Body of pancreas (tissue), 4 donors: ENCODE measurements around the gene SH2D2A. TPM values are rescaled to one million over a fixed set of nuclear protein-coding genes. Genes with fewer than 3 reads are reported as not detected.

Source experiments
- ATAC-seq: fragments of 150-250 bp; one replicate; pipeline ENCODE4 v1.9.1; 2016
- DNase-seq, 4 donors: peaks; one replicate each; pipeline ENCODE4 v3.0.0-alpha.2; 2019
- H3K27ac ChIP-seq, 4 donors: fragments of 200-600 bp; sonication (generic); 1 replicate in 3 of 4; 2 replicates in 1 of 4; pipeline versions ENCODE4 v1.5.1 to v1.6.1; 2016 to 2019; ENCODE audit warnings: mild to moderate bottlenecking in 1 of 4, mixed read lengths in 1 of 4, moderate library complexity in 1 of 4
- H3K27me3 ChIP-seq, 2 donors: fragments of 200-600 bp; sonication (generic); one replicate each; pipeline ENCODE4 v1.6.0; 2016; ENCODE audit warnings: mild to moderate bottlenecking in 1 of 2
- H3K36me3 ChIP-seq, 2 donors: fragments of 200-600 bp; sonication (generic); replicated peaks in 1 of 2; 2 replicates each; pipeline ENCODE4 v1.5.1; 2016; ENCODE audit warnings: low read depth in 2 of 2; ENCODE audit not compliant: insufficient read depth in 1 of 2
- H3K4me1 ChIP-seq: fragments of 200-600 bp; sonication (generic); one replicate; pipeline ENCODE4 v1.6.0; 2016
- H3K4me3 ChIP-seq, 2 donors: fragments of 200-600 bp; sonication (generic); 1 replicate in 1 of 2; 2 replicates in 1 of 2; pipeline ENCODE4 v1.5.1; 2016 to 2019
- H3K9me3 ChIP-seq, 3 donors: fragments of 200-600 bp; sonication (generic); 1 replicate in 2 of 3; 2 replicates in 1 of 3; pipeline ENCODE4 v1.5.1; 2016
- POLR2A ChIP-seq, 3 donors: fragments of 450-650 bp; IDR thresholded peaks; one replicate each; pipeline ENCODE4 v1.6.1; 2016; ENCODE audit warnings: antibody characterized with exemption in 3 of 3, mild to moderate bottlenecking in 2 of 3
- WGBS, 2 donors: methylation state at CpG; one replicate each; pipeline ENCODE4 v1.1.5; 2017; 5-methylcytosine and 5-hydroxymethylcytosine counted together
- intact Hi-C: fragments of 100-400 bp; cut with DNase I; formaldehyde crosslinking; loops from one replicate; pipeline ENCODE4 v1.15.1; 2023
- total RNA-seq, 2 donors: library from RNA; depleted of rRNA; stranded (reverse); fragments of >200 nt; gene quantifications; one replicate each; pipeline ENCODE4 v1.1.0, GENCODE V29; 2016
- TF ChIP-seq, protein P1 (sequence below), 7 experiments: fragments of 450-650 bp in 4 of 7; fragments of 200-600 bp in 3 of 7; sonication (generic) in 3 of 7; IDR thresholded peaks; one replicate each; pipeline ENCODE4 v1.5.1; 2016 to 2019; ENCODE audit warnings: antibody characterized with exemption in 7 of 7

Gene SH2D2A
- total RNA-seq, 2 donors from 2014 or later, result 0.99 TPM; not detected in 1

DNA sequence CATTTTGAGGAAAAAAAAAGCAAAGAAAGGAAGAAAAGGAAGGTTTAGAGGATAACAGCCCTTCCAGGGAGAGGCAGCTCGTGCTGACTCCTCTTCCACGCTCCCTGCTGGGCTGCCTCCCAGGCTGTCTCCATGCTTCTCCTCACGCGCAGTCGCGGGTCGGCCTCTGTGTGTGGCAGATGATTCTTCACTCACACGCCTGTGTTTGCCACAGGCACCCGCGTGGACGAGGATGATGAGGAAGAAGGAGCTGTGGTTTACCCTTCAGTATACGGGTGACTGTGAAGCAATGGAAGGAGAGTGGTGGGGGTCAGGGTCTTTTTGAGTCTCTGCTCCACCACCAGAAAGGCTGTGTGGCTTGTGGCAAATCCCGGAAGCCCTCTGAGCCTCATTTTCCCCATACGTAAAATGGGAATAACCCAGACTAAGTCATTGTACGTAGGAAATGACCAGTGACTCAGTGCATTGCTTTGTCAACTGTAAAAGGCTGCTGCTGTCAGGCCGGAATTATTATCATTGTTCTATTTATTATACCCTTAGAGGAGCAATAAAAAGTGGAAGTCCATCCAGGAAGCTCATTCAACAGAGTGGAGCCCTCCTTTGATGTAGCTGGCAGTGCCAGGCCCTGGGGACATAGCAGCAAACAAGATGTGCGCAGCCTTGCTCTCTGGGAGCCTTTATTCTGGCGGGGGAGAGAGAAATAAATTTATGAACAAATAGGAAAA lies 11.9 kb upstream of the SH2D2A start:
- intact Hi-C loops, result no loop called here
- WGBS, 2 donors, result 57 to 63% methylated on average over 18 of the region's 18 CpGs
- DNase-seq (no peak), ATAC-seq (no peak)
- no peaks in the 10 kb centered on the region for H3K27me3 ChIP-seq
- H3K27ac ChIP-seq, result no peak overlapping the region
- TF ChIP-seq POLR2A (IDR thresholded peaks at IDR 0.05), result no peak
- TF ChIP-seq, protein P1, sequence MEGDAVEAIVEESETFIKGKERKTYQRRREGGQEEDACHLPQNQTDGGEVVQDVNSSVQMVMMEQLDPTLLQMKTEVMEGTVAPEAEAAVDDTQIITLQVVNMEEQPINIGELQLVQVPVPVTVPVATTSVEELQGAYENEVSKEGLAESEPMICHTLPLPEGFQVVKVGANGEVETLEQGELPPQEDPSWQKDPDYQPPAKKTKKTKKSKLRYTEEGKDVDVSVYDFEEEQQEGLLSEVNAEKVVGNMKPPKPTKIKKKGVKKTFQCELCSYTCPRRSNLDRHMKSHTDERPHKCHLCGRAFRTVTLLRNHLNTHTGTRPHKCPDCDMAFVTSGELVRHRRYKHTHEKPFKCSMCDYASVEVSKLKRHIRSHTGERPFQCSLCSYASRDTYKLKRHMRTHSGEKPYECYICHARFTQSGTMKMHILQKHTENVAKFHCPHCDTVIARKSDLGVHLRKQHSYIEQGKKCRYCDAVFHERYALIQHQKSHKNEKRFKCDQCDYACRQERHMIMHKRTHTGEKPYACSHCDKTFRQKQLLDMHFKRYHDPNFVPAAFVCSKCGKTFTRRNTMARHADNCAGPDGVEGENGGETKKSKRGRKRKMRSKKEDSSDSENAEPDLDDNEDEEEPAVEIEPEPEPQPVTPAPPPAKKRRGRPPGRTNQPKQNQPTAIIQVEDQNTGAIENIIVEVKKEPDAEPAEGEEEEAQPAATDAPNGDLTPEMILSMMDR (IDR thresholded peaks at IDR 0.05), result no peak
- no peaks in the 10 kb centered on the region for H3K4me1 ChIP-seq
- H3K9me3 ChIP-seq, result no peaks in the 10 kb centered on the region
- H3K4me3 ChIP-seq, result no peak overlapping the region
- H3K36me3 ChIP-seq, result no peaks in the 10 kb centered on the region

DNA sequence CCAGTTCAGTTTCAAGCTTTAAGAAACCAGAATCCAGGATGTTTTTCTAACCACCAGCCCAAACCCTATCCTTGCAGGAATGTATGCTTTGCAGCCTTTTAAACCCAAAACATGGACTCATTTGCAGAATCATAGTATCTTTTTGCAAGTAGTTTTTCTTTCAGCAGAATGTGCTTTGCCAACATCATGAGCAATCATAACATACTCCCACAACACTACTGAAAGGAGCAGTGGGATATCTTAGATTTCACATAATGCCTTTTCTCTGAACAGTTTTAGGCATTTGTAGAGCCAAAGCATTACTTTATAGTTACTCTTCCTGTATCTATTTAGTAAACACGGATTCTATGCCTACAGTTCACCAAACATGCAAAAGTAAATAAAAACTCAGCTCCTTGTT lies 10.0 kb upstream of the SH2D2A start:
- 50 to 67% methylated on average over 1 of the region's 1 CpG for WGBS, 2 donors
- TF ChIP-seq, protein P1 (IDR thresholded peaks at IDR 0.05), result no peak
- TF ChIP-seq POLR2A (IDR thresholded peaks at IDR 0.05), result no peak
- Histone ChIP-seq H3K36me3 (no peaks in the 10 kb centered on the region), H3K4me3 (no peak overlapping the region), H3K9me3 (no peaks in the 10 kb centered on the region), H3K27me3 (no peaks in the 10 kb centered on the region), H3K27ac (no peak overlapping the region), H3K4me1 (no peaks in the 10 kb centered on the region)
- DNase-seq (no peak), ATAC-seq (no peak)
- intact Hi-C loops, result no loop called here

DNA sequence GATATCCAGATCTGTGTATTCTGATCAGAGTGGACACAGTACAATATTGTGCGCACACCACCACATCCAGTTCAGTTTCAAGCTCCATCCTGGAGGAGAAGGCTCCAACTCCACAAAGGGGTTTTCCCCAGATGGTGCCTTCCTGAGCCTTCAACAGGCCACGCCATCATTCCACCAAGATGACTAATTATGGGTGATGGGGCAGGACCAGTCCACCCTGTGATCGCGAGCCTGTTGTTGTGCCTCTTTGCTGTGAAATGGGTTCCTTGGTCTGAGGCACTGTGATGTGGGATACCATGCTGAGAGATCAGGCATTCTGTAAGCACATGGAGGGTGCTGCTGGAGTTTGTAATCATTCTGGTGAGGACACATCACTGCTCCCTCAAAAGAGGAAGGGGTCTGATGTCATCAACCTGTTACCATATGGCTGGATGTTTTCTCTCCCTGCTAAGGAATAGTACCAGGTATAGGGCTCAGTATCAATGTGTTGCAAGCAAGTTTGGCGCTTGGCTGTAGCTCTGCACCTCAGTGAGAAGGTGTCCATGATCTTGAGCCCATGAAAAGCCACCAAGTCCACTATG lies 6.7 kb upstream of the SH2D2A start:
- H3K36me3 ChIP-seq, result no peaks in the 10 kb centered on the region
- H3K4me1 ChIP-seq, result no peaks in the 10 kb centered on the region
- ATAC-seq (no peak), DNase-seq (no peak)
- TF ChIP-seq POLR2A (IDR thresholded peaks at IDR 0.05), result no peak
- TF ChIP-seq, protein P1 (IDR thresholded peaks at IDR 0.05), result no peak
- H3K27ac ChIP-seq, result no peak overlapping the region
- no peaks in the 10 kb centered on the region for H3K9me3 ChIP-seq
- WGBS, 2 donors, result 76 to 82% methylated on average over 5 of the region's 5 CpGs
- H3K4me3 ChIP-seq, result no peak overlapping the region
- intact Hi-C loops, result no loop called here
- H3K27me3 ChIP-seq, result no peaks in the 10 kb centered on the region

DNA sequence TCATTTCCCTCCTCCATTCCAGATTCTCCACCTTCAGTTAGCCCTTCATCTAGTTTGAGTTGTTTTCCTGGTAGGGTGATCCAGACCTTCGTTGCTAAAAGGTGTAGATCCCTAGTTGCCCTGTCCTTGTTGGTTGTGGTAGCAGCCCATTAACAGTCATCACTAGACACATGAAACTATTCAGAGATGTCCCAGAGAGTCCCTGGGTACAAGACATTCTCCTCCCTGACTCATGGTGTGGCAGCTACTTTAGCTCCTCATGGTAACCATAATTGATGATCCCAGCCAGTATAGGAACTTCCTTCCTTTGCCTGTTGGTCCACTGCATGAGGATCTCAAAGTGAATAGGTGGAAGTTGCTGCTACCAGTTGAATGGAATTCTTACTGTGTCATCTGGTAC lies 6.0 kb upstream of the SH2D2A start:
- H3K36me3 ChIP-seq, result no peaks in the 10 kb centered on the region
- TF ChIP-seq POLR2A (IDR thresholded peaks at IDR 0.05), result no peak
- TF ChIP-seq, protein P1 (IDR thresholded peaks at IDR 0.05), result no peak

DNA sequence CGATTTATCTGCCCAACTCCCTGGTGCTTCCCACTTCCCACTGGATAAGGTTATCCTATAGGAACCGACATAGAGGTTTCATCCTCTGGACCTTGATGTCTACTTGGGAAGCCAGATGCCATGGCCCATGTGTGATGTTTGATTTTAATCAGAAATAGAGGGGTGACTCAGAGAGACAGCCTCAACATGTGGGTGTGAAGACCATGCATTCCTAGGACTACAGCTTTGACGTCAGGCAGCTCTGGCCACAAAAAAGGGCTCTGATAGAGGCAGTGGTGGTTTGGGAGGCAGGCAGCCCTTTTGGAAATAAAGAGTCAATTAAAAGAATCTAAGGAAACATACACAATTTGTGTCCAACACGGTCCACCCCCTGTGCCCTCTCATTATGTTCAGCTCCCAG lies 5.2 kb upstream of the SH2D2A start:
- intact Hi-C loops, result no loop called here
- 60 to 63% methylated on average over 4 of the region's 4 CpGs for WGBS, 2 donors
- Histone ChIP-seq H3K27me3 (no peaks in the 10 kb centered on the region), H3K4me3 (no peak overlapping the region), H3K4me1 (no peaks in the 10 kb centered on the region), H3K27ac (no peak overlapping the region), H3K9me3 (no peaks in the 10 kb centered on the region), H3K36me3 (no peaks in the 10 kb centered on the region)
- TF ChIP-seq POLR2A (IDR thresholded peaks at IDR 0.05), result no peak
- DNase-seq (no peak), ATAC-seq (no peak)

More for the DNA sequence above, 6.0 kb upstream of the SH2D2A start:
- no peak for ATAC-seq
- no peak for DNase-seq
- intact Hi-C loops, result no loop called here
- no peaks in the 10 kb centered on the region for H3K27me3 ChIP-seq
- H3K4me1 ChIP-seq, result no peaks in the 10 kb centered on the region
- 38 to 46% methylated on average over 1 of the region's 1 CpG for WGBS, 2 donors
- no peaks in the 10 kb centered on the region for H3K9me3 ChIP-seq
- no peak overlapping the region for H3K27ac ChIP-seq
- H3K4me3 ChIP-seq, result no peak overlapping the region
